Measurements from ENCODE around the gene PTPRM.

The PTPRM gene

DNA sequence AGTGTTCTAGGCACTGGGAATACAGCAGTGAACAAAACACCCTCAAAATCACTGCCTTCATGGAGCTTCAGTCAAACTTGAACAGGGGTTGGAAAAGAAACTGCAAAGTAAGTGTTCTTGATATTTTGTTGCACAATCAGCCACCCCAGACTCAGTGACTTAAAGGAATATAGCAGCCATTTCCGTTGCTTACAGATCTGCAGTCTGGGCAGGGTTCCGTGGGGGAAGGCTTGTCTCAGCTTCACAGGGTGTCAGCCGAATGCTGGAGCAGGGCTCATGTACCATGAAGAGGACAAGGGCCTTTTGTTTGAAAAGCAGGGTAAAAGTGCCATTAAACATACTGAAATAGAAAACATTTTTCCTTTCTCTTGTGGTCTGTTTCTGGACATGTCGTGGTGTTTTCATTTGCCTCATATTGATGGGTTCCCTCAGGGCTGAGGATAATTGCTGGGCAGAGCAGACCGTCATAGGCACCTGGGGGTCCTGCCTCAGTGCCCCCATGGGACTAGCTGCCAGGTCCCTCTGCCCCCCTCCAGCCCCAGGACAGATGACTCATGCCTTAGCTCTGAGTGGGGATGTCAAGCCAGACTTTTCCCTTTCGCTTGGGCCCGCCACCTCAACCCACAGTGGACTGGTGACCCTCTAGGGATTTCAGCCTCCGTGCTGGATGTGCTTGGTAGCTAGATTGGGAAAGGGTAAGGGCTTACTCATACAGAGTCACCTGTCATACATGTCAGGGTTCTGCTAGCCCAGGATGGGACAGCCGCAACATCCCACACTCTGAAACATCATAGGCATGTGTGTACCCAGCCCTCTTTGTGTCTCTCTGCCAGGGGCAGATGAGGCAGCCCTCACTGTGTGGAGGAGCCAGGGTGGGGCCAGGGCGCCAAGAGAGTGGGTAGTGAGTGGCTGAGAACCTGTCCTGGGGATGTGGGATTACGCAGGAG is 96.5 kb downstream of the PTPRM start:
- TF ChIP-seq OSR2 (tag by site-specific recombination; IDR thresholded peaks at IDR 0.05) (no peak), ZNF426 (tag by site-specific recombination; IDR thresholded peaks at IDR 0.05) (no peak), GLIS2 (tag by site-specific recombination; IDR thresholded peaks at IDR 0.05) (0 out of 2 replicates have a peak, but pooled peaks have one; percentile 22), ZNF555 (tag by site-specific recombination; conservative IDR thresholded peaks at IDR 0.05) (no peak), YY2 (tag by site-specific recombination; IDR thresholded peaks at IDR 0.05) (no peak)
- Histone ChIP-seq H3K36me3 (ENCODE audit: control insufficient read depth in 2 of 2, insufficient read depth in 1 of 2, low read length in 2 of 2) (no peaks in the 10 kb centered on the region), H3K4me1 (ENCODE audit: control insufficient read depth, insufficient read depth, low read length) (no peaks in the 10 kb centered on the region), H3K4me3 (ENCODE audit: low read depth, low read length) (no peak overlapping the region), H3K27ac (ENCODE audit: extremely low read depth, low read depth, low read length) (no peak overlapping the region), H3K9me3 (ENCODE audit: control insufficient read depth, insufficient read depth, low read depth, low read length) (no peaks in the 10 kb centered on the region)
- POLR2A ChIA-PET = no interaction called here
- CTCF ChIA-PET = no interaction called here

- POLR2A ChIA-PET = no interaction called here
- Histone ChIP-seq H3K36me3 (ENCODE audit: control insufficient read depth in 2 of 2, insufficient read depth in 1 of 2, low read length in 2 of 2) (no peaks in the 10 kb centered on the region), H3K4me3 (ENCODE audit: low read depth, low read length) (no peak overlapping the region), H3K4me1 (ENCODE audit: control insufficient read depth, insufficient read depth, low read length) (no peaks in the 10 kb centered on the region), H3K9me3 (ENCODE audit: control insufficient read depth, insufficient read depth, low read depth, low read length) (no peaks in the 10 kb centered on the region), H3K27ac (ENCODE audit: extremely low read depth, low read depth, low read length) (no peak overlapping the region)
- TF ChIP-seq PRDM1 (tag by site-specific recombination; IDR thresholded peaks at IDR 0.05) (peak; percentile 71), ZNF830 (tag by site-specific recombination; IDR thresholded peaks at IDR 0.05; ENCODE audit: low read depth) (no peak)
- CTCF ChIA-PET = interaction anchor here (0.9 kb wide), 1 partner anchor 43 kb away, joined by 3 read pairs; no protein-coding TSS in a partner anchor
Measured at GRCh38 chr18:7666195-7666776, 99.2 kb downstream of the PTPRM start.

DNA sequence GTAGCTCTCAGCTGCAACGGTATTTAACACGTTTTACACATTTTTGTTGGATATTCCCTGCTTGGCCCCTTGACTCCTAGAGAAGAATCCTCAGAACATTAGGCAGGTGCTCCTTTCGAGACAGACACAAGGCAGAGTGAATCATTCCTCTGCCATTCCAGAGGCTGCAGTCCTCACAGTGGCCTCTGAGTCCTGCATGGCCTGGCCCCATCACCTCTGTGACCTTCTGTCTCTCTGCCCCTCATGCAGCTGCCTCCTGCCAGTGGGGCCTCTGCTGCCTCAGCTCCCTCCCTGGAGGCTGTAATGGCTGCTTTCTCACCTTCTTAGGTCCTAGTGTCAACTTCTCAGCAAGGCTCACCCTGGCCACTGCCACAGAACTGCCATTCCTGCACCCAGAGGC is 101.3 kb downstream of the PTPRM start:
- no peaks in the 10 kb centered on the region for H3K36me3 ChIP-seq (ENCODE audit: control insufficient read depth in 2 of 2, insufficient read depth in 1 of 2, low read length in 2 of 2)
- H3K9me3 ChIP-seq (ENCODE audit: control insufficient read depth, insufficient read depth, low read depth, low read length) = no peaks in the 10 kb centered on the region
- ChIA-PET CTCF (no interaction called here), POLR2A (no interaction called here)
- TF ChIP-seq BCL6B (tag by site-specific recombination; IDR thresholded peaks at IDR 0.05) = no peak
- TF ChIP-seq, protein P1, sequence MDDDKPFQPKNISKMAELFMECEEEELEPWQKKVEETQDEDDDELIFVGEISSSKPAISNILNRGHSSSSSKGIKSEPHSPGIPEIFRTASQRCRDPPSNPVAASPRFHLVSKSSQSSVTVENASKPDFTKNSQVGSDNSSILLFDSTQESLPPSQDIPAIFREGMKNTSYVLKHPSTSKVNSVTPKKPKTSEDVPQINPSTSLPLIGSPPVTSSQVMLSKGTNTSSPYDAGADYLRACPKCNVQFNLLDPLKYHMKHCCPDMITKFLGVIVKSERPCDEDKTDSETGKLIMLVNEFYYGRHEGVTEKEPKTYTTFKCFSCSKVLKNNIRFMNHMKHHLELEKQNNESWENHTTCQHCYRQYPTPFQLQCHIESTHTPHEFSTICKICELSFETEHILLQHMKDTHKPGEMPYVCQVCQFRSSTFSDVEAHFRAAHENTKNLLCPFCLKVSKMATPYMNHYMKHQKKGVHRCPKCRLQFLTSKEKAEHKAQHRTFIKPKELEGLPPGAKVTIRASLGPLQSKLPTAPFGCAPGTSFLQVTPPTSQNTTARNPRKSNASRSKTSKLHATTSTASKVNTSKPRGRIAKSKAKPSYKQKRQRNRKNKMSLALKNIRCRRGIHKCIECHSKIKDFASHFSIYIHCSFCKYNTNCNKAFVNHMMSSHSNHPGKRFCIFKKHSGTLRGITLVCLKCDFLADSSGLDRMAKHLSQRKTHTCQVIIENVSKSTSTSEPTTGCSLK (tag by site-specific recombination; IDR thresholded peaks at IDR 0.05) = no peak
- no peak for TF ChIP-seq WT1 (tag by site-specific recombination; IDR thresholded peaks at IDR 0.05)
- no peak for TF ChIP-seq EGR2 (tag by site-specific recombination; IDR thresholded peaks at IDR 0.05; ENCODE audit: low read depth)
- no peak for TF ChIP-seq YY2 (tag by site-specific recombination; IDR thresholded peaks at IDR 0.05)
- no peak for TF ChIP-seq ZNF223 (tag by site-specific recombination; IDR thresholded peaks at IDR 0.05)
- no peak for TF ChIP-seq ZNF747 (tag by site-specific recombination; IDR thresholded peaks at IDR 0.05)
- TF ChIP-seq ZNF777 (tag by site-specific recombination; IDR thresholded peaks at IDR 0.05; ENCODE audit: borderline replicate concordance) = no peak
- TF ChIP-seq ZNF660 (tag by site-specific recombination; IDR thresholded peaks at IDR 0.05) = no peak
- no peak for TF ChIP-seq PRDM6 (tag by site-specific recombination; IDR thresholded peaks at IDR 0.05)
- no peak overlapping the region for H3K27ac ChIP-seq (ENCODE audit: extremely low read depth, low read depth, low read length)
- H3K4me3 ChIP-seq (ENCODE audit: low read depth, low read length) = no peak overlapping the region
- no peaks in the 10 kb centered on the region for H3K4me1 ChIP-seq (ENCODE audit: control insufficient read depth, insufficient read depth, low read length)

All from HEK293 (cell line).